ENCODE measurements around the gene NSD1.

DNA sequence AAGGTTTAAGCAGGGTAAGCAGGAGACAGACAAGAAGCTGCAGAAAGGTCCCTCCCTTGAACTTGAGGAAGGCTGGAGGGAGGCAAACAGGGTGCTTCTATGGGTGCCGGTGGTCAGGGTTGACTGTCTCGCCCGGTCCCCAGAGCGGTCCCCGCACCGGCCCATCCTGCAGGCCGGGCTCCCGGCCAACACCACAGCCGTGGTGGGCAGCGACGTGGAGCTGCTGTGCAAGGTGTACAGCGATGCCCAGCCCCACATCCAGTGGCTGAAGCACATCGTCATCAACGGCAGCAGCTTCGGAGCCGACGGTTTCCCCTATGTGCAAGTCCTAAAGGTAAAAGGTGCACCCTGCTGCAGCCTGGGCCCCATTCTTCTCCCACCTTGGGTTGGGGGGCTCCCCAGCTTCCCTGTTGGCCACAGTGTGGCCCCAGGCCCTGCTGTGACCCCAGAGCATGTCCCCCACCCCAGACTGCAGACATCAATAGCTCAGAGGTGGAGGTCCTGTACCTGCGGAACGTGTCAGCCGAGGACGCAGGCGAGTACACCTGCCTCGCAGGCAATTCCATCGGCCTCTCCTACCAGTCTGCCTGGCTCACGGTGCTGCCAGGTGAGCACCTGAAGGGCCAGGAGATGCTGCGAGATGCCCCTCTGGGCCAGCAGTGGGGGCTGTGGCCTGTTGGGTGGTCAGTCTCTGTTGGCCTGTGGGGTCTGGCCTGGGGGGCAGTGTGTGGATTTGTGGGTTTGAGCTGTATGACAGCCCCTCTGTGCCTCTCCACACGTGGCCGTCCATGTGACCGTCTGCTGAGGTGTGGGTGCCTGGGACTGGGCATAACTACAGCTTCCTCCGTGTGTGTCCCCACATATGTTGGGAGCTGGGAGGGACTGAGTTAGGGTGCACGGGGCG, 41.1 kb upstream of the NSD1 start:
- TF ChIP-seq, protein P1, sequence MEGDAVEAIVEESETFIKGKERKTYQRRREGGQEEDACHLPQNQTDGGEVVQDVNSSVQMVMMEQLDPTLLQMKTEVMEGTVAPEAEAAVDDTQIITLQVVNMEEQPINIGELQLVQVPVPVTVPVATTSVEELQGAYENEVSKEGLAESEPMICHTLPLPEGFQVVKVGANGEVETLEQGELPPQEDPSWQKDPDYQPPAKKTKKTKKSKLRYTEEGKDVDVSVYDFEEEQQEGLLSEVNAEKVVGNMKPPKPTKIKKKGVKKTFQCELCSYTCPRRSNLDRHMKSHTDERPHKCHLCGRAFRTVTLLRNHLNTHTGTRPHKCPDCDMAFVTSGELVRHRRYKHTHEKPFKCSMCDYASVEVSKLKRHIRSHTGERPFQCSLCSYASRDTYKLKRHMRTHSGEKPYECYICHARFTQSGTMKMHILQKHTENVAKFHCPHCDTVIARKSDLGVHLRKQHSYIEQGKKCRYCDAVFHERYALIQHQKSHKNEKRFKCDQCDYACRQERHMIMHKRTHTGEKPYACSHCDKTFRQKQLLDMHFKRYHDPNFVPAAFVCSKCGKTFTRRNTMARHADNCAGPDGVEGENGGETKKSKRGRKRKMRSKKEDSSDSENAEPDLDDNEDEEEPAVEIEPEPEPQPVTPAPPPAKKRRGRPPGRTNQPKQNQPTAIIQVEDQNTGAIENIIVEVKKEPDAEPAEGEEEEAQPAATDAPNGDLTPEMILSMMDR (conservative IDR thresholded peaks at IDR 0.05 in 1 of 2, IDR thresholded peaks at IDR 0.05 in 1 of 2; ENCODE audit: low read depth in 1 of 2, low read length in 2 of 2), result no peak
- no peak for TF ChIP-seq EZH2 (IDR thresholded peaks at IDR 0.05; ENCODE audit: low read length, missing control alignments)

Data from fibroblast of lung (primary cell).